GM12892 (cell line): Measurements from ENCODE around the gene SKIL.

Experiments used
- POLR2A ChIP-seq: IDR thresholded peaks from 2 replicates; pipeline ENCODE4 v1.6.1; 2011; ENCODE audit warnings: low read depth, low read length, control low read depth
- POLR2AphosphoS5 ChIP-seq: IDR thresholded peaks from 2 replicates; pipeline ENCODE4 v1.6.1; 2011; ENCODE audit warnings: low read depth, low read length, control low read depth
- TAF1 ChIP-seq: IDR thresholded peaks from 2 replicates; pipeline ENCODE4 v1.6.1; 2011; ENCODE audit warnings: low read depth, mild to moderate bottlenecking, control low read depth, low read length, borderline replicate concordance

GRCh38 chr3:170352936-170353335, 4.6 kb upstream of the SKIL start:
- TF ChIP-seq POLR2A, result no peak
- no peak for TF ChIP-seq POLR2AphosphoS5
- TF ChIP-seq TAF1, result no peak
